ENCODE results near the gene MYO5A. TPM values are rescaled to one million over a fixed set of nuclear protein-coding genes. Genes with fewer than 3 reads are reported as not detected.

MYO5A gene
- total RNA-seq, 1 donor from 2014 or later: 31.2 TPM

DNA sequence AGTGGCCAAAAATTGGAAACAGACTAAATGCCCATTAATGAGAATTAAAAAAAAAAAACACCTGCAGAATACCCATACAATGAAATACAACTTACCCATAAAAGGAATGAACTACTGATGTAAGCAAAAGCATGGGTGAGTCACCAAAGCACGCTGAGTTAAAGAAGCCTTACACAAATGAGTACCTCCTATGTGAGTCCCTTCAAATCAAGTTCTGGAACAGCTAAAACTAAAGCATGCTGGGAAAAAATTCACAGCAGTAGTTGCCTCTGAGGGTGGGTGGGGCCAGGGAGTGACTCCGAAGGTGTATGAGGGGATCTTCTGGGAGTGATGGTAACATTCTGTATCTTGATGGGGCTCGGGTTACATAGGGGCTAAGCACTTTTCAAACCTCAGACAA lies 244.5 kb downstream of the MYO5A start:
- Histone ChIP-seq H3K9me3 (no peaks in the 10 kb centered on the region), H3K36me3 (no peaks in the 10 kb centered on the region), H3K4me3 (no peak overlapping the region), H3K27me3 (no peaks in the 10 kb centered on the region), H3K27ac (no peak overlapping the region), H3K4me1 (peaks cover 2% of the 10 kb centered on the region)
- intact Hi-C loops (cut with DNase I): no loop called here
- TF ChIP-seq POLR2A (IDR thresholded peaks at IDR 0.05): no peak
- no peak for TF ChIP-seq POLR2AphosphoS5 (IDR thresholded peaks at IDR 0.05; ENCODE audit: insufficient read depth in 1 of 2, low read depth in 1 of 2)
- TF ChIP-seq, protein P1, sequence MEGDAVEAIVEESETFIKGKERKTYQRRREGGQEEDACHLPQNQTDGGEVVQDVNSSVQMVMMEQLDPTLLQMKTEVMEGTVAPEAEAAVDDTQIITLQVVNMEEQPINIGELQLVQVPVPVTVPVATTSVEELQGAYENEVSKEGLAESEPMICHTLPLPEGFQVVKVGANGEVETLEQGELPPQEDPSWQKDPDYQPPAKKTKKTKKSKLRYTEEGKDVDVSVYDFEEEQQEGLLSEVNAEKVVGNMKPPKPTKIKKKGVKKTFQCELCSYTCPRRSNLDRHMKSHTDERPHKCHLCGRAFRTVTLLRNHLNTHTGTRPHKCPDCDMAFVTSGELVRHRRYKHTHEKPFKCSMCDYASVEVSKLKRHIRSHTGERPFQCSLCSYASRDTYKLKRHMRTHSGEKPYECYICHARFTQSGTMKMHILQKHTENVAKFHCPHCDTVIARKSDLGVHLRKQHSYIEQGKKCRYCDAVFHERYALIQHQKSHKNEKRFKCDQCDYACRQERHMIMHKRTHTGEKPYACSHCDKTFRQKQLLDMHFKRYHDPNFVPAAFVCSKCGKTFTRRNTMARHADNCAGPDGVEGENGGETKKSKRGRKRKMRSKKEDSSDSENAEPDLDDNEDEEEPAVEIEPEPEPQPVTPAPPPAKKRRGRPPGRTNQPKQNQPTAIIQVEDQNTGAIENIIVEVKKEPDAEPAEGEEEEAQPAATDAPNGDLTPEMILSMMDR (IDR thresholded peaks at IDR 0.05): no peak
- peak in 1 of 2 donors; percentile 27 for DNase-seq (ENCODE audit: extremely low spot score in 2 of 2)

DNA sequence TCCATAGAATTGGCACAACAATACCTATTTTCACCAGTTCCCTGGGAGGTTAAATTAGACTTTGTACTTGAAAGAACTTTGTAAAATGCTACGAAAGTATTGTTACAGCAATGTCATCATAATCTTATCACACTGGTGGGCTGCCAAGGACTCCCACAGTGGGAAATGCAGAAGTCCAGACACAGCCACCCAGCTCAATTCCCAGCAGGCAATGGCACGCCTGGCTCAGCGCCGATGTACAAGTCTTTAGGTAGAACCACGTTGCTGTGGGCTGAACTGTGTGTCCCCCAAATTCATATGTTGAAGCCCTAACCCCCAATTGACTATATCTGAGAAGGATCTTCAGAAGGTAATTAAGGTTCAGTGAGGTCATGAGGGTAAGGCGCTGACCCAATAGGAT lies 245.4 kb downstream of the MYO5A start:
- H3K9me3 ChIP-seq: no peaks in the 10 kb centered on the region
- intact Hi-C loops (cut with DNase I): no loop called here
- H3K27ac ChIP-seq: no peak overlapping the region
- TF ChIP-seq POLR2A (IDR thresholded peaks at IDR 0.05): no peak
- TF ChIP-seq, protein P1 (IDR thresholded peaks at IDR 0.05): no peak
- no peak for TF ChIP-seq POLR2AphosphoS5 (IDR thresholded peaks at IDR 0.05; ENCODE audit: insufficient read depth in 1 of 2, low read depth in 1 of 2)
- no peaks in the 10 kb centered on the region for H3K4me1 ChIP-seq
- no peak overlapping the region for H3K4me3 ChIP-seq
- DNase-seq (ENCODE audit: extremely low spot score in 2 of 2): peak in 1 of 2 donors; percentile 69
- H3K36me3 ChIP-seq: no peaks in the 10 kb centered on the region
- H3K27me3 ChIP-seq: no peaks in the 10 kb centered on the region

DNA sequence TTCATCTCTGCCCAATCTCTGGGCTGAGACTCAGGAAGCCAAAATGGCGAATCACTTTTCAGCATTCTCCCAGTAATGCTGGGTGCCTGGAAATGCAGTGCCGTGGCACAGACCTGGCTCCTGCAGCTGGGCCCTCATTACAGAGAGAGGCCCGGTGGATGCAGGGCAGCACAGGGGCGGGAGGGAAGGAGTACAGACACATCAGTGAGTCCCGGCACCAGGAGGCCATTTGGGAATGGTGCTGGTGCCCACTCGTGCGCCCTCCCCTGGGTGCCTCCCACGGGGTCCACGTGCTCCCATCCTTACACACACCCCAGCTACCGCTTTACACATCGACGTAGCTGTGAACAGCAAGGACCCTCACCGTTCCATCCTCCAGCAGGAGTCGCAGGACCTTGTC lies 246.3 kb downstream of the MYO5A start:
- Histone ChIP-seq H3K9me3 (no peaks in the 10 kb centered on the region), H3K27me3 (no peaks in the 10 kb centered on the region), H3K27ac (no peak overlapping the region), H3K4me1 (no peaks in the 10 kb centered on the region), H3K4me3 (no peak overlapping the region), H3K36me3 (no peaks in the 10 kb centered on the region)
- peak in 1 of 2 donors; percentile 65 for DNase-seq (ENCODE audit: extremely low spot score in 2 of 2)
- intact Hi-C loops (cut with DNase I): no loop called here
- TF ChIP-seq POLR2A (IDR thresholded peaks at IDR 0.05) (no peak), POLR2AphosphoS5 (IDR thresholded peaks at IDR 0.05; ENCODE audit: insufficient read depth in 1 of 2, low read depth in 1 of 2) (no peak)
- TF ChIP-seq, protein P1 (IDR thresholded peaks at IDR 0.05): no peak

DNA sequence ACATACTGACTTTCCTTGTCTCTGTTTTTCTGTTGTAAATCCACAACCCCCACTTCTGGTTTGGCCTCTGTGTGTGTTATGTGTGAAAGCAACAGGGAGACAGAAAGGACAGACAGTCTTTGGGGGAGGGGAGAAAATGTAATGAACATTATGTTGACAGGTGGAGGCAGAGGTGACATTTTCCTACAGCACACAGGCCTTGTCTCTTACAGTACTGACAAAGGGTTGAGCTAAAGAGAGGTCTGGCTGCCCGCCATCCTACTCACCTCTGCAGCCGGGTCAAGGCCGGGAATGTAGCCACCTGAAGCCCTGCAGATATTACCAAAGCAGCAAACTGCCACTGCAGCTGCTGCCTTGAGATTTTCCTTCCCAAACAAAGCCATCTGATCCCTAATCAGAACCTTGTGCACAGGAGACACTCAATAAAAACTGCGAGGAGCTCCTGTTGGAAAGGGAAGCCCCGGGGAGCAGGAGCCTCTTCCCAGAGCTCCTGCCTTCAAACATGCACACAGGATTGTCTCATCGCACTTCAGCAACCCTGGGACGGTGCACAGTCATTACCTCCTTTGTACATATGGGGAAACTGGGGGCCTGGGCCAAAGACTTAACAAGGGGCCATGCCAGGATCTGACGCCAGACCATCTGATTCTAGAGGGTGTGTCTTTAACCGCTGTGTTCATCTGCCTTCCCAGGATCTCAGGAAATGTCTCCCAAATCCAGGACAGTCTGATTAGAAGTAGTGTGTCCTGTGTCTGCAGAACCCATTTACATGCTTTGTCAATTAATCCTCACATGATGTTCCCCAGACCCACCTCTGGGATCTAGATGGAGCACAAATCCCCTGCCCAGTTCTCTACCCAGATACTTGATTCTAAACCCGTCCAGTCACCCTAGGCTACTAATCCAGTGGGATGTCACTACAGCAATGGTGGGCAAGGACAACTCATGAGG lies 247.3 kb downstream of the MYO5A start:
- no peak for TF ChIP-seq POLR2A (IDR thresholded peaks at IDR 0.05)
- TF ChIP-seq POLR2AphosphoS5 (IDR thresholded peaks at IDR 0.05; ENCODE audit: insufficient read depth in 1 of 2, low read depth in 1 of 2): no peak
- TF ChIP-seq, protein P1 (IDR thresholded peaks at IDR 0.05): no peak
- Histone ChIP-seq H3K9me3 (no peaks in the 10 kb centered on the region), H3K4me1 (no peaks in the 10 kb centered on the region), H3K27me3 (no peaks in the 10 kb centered on the region), H3K27ac (no peak overlapping the region), H3K36me3 (no peaks in the 10 kb centered on the region), H3K4me3 (no peak overlapping the region)
- DNase-seq (ENCODE audit: extremely low spot score in 2 of 2): peak in 1 of 2 donors; percentile 64
- intact Hi-C loops (cut with DNase I): no loop called here
